DOHH2 (cell line): ENCODE data around the gene SYNE1.

ENCODE experiments used
- EZH2phosphoT487 ChIP-seq: fragments of 200-600 bp; sonication (generic); IDR thresholded peaks from 2 replicates; pipeline ENCODE4 v1.6.1; 2017; ENCODE audit warnings: borderline replicate concordance, mild to moderate bottlenecking, antibody characterized with exemption, low read length, moderate library complexity, mixed read lengths
- TF ChIP-seq, protein P1 (sequence below): fragments of 200-600 bp; sonication (generic); IDR thresholded peaks from one replicate; pipeline ENCODE4 v1.5.1; 2014; ENCODE audit warnings: antibody characterized with exemption, mild to moderate bottlenecking, low read depth, low read length; ENCODE audit not compliant: poor library complexity, severe bottlenecking

DNA sequence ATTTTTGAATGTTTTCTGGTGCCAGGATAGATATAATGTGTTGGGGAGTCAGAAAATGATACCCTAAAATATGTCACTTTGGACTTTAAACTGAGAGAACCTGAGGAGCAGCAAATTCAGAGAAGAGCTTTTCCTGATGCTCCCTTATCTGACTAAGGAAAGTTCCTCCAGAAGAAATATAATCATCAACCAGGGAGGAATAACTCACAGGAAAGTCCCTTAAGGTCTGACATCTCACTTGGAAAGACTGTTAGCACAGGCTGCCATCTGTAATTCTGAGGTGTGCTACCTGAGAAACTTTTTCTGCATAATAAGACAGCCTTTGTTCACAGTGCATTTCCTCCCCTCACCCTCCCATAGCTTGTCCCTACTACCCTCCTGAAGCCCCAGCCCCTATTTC, 218.6 kb downstream of the SYNE1 start:
- TF ChIP-seq, protein P1, sequence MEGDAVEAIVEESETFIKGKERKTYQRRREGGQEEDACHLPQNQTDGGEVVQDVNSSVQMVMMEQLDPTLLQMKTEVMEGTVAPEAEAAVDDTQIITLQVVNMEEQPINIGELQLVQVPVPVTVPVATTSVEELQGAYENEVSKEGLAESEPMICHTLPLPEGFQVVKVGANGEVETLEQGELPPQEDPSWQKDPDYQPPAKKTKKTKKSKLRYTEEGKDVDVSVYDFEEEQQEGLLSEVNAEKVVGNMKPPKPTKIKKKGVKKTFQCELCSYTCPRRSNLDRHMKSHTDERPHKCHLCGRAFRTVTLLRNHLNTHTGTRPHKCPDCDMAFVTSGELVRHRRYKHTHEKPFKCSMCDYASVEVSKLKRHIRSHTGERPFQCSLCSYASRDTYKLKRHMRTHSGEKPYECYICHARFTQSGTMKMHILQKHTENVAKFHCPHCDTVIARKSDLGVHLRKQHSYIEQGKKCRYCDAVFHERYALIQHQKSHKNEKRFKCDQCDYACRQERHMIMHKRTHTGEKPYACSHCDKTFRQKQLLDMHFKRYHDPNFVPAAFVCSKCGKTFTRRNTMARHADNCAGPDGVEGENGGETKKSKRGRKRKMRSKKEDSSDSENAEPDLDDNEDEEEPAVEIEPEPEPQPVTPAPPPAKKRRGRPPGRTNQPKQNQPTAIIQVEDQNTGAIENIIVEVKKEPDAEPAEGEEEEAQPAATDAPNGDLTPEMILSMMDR, result no peak
- no peak for TF ChIP-seq EZH2phosphoT487
